HUDEP-2 (cell line): Measurements from ENCODE around the gene FRMD5.

Experiments used
- DNase-seq, 76 experiments: peaks; one replicate each; lab custom pipeline; 2025; ENCODE audit not compliant: unreplicated experiment in 76 of 76; lab: John Stamatoyannopoulos, UW

Gene FRMD5

DNA sequence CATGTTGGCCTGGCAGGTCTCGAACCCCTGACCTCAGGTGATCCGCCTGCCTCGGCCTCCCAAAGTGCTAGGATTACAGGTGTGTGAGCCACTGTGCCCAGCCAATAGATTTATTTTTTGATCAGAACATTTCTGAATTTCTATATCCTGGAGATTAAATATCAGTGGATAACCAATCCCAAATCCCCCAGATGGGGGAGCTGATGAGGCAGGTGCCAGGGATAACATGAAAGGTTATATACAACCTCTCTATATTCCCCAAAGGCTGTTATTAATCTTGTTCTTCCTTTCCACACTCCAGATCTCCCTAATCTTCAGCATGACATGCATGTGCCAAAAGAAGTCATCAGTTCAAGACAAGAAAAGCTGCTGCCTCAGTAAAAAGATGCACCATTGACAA is 256.0 kb downstream of the FRMD5 start:
- peak in 5 of 76 experiments; percentile 1 to 14 (median 4) for DNase-seq

DNA sequence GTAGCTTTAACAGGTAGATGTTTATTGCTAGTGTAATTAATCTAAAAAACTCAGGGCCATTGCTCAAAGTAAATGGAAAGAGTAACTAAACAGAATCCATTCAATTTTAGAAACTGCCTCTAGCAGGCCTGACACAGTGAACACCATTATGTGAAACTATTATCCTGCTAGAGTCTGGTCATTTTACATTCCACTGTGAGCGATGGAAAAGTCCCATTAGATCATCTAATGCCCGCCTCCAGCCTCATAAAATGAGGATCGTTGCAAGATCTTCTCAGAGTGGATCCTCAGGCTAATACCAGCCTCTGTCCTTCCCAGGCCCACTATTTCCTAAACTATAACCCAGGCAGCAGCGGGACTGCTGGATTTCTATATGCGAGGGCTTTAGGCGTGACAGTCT is 260.6 kb downstream of the FRMD5 start:
- DNase-seq = no peak

DNA sequence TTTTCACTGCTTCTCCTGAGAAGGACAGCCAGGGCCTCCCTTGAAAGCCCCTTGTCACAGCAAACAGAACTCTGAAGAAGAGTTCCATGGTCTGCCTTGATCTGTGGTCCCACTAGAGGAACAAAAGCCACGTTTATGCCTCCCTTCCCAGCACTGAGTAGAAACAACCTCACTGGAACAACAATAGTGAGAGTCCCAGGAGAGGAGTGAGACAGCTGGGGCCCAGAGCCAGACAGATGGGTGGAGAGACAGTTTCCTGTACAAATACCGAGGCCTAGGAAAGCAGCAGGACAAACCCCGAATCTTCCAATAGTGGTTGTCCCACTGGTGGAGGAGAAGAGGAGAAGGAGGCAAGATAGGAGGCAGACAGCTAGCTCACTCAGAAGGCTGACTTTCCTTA is 262.2 kb downstream of the FRMD5 start:
- no peak for DNase-seq

DNA sequence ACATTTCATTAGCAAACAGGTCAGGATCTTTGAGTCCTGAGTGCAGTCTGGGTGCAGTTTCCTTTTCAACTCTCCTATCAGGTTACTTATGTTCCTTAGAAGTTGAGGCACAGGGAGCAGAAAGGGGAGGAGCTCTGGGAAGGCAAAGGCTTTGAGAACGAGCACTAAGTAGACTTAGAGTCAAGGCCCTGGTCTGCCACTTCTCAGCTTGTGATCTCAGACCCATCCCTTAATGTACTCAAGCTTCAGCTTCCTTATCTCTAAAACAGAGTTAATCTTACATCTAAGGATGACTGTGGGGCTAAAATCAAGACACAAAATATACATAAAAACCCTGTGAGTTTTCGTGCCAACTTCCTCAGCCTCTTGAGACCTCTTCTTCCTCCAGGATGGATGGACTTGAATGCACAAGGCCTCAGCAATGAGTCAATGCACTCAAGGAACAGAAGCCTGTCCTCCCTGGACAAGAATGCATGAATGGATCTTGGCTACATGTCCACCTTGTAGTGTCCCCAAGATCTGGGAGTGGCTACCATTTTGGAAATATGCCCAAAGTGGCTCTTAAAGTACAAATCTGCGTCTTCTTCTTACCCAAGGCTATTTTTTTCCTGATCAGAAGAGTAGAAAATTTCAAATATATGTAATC is 263.2 kb downstream of the FRMD5 start:
- DNase-seq = no peak

DNA sequence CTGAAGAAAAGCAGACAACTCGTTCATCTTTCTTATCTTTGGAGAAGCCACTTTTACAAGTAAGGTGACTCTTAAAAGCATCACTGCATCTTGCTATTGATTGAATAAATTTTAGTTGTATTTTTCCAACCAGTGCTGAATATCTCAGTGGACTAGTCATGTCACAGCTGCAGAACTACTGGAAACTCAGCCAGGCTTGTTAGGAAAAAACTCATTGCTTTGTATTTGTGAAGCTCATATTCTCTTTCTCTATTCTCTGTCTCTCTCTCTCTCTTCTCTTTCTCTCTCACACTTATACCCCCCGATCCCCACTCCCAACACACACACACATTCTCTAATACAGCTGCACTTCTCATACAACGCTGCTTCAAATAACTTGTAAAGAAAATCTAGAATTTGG is 264.0 kb downstream of the FRMD5 start:
- DNase-seq = no peak

DNA sequence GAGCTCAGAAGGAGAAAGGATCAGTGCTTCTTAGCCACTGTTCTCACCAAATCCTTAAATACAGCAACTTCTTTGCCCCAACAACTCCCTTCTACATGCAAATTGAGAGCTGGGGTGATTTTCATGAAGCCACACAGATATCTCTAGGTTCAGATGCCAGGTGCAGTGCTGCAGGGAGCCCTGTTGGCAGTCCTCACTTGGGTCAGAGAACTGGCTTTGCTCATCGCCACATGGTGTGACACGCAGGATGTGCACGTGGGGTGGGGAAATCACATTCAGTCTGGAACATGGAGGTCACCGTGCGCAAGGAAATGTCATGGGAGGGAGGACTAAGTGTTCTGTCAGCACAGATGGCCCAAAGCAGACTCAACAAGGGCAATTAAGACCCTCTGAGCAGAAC is 264.5 kb downstream of the FRMD5 start:
- DNase-seq = no peak

DNA sequence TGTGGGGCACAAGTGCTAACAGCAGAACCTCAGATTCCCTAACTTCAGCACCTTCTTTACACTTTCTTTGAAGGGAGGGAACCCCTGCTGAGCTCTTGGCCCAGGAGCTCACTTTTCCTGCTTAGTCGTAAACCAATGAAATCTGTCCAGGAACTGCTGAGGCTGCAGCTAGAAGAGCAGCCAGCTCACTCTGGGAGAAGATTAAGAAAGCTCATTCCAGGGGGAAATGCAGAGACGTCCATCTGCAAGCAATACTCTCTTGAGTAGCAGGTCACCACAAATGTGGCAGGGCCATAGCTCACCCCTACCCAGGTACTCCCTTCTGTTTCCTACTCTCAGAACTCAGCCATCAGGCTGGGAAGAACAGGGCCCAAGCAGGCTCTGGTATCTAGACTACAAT is 265.0 kb downstream of the FRMD5 start:
- no peak for DNase-seq

DNA sequence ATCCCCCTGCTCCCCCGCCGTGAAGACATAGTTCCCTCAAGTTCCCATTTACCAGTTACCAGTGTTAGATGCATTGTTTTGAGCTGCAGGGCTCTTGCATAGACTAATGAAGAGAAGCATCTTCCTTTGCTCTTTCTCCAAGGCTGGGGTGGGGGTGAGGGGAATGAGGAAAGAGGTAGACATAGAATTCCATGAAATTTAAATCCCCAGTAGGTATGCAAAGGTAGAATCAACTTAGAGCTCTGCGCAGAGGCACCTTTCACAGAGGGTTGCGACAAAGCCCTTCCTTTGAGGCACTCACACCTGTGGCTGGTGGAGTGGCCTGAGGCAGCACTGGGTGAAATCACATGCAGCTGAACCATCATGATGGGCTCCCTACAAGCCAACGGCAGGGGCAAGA is 266.9 kb downstream of the FRMD5 start:
- DNase-seq = no peak

DNA sequence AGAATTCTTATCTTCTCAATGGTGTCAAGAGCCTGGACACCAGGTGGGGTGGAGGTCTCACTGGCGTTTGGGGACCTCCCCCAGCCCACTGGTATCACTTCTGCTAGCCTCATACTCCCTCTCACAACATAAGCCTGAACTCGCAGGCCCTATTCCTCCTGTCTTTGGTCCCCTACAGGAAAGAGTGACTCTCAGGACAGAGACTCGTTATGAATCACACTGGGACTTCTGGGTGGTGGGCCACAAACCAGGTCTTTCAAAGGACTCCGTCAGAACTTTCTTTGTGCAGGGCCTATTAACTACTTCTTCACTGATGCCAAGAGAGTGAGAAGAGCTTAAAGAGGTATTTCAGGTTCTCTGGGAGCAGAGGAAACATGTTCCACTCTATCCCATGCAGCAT is 267.9 kb downstream of the FRMD5 start:
- DNase-seq = no peak

DNA sequence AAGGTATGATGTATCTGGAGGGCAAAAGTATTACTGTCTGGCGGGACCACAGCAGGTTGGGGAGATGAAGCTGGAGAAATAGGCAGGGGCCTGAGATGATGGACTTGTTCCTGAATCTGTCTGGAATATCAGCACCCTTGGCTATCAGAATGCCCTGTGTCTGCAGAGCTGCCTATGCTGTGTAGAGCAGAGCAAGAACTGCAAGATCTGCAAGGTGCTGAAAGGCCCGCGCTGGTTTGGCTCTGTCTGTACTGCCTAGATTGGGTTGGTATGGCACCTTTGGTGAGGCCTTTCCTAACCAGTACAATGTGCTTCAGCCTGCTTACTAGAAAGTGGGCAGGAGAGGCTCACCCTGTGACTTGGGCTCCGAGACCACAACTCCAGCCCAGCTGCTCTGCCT is 271.5 kb downstream of the FRMD5 start:
- DNase-seq = no peak

DNA sequence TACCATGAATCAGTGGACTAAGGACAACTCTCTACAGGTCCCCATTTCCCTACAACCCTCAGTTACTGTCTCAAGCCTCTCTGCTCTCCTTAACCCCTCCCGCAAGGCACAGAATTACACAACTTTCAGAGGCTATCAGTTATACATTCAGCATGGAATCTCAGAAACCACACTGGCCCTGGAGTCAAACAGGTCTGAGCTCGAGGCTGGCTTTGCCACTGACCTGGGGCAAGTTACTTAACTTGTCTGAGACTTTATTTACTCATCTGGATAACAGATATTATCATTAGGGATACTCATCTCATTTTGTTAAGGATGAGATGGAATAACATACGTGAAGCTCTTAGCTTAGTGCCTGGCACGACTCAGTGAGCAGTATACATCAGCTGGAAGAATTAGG is 273.1 kb downstream of the FRMD5 start:
- no peak for DNase-seq

DNA sequence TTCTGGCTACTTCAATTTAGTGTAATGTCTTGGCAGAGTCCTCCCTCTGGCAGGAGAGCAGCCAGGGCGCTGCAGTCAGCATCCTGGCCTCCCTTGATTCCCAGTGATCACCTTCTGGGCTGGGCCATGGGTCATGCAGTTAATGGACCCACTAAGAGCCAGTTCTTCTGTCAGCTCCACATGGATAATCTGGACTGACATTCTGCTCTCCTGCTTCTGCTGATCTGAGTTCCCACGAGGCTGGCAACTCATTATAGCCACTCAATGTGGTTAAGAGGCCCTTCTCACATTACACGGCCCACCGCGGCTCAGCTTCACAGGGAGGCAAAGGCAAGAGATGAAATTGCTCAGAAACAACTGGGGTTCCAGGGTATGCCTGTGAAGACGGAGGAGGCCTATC is 274.3 kb downstream of the FRMD5 start:
- no peak for DNase-seq

DNA sequence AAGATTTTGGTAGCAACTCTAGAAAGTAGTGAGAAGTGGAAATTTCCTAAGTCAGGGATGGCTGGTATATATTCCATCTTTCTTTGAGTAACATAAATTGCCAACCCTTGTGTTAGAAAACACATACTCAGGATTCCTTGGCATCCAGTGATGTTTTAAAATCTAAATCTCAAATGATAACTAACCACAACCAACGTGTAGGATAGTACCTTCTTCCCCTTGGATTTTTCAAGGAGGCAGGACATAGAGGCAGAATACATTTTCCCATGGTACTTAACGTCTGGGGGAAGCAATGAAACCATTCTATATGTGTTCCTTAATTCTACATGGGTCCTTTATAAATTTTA is 274.8 kb downstream of the FRMD5 start:
- DNase-seq = no peak

DNA sequence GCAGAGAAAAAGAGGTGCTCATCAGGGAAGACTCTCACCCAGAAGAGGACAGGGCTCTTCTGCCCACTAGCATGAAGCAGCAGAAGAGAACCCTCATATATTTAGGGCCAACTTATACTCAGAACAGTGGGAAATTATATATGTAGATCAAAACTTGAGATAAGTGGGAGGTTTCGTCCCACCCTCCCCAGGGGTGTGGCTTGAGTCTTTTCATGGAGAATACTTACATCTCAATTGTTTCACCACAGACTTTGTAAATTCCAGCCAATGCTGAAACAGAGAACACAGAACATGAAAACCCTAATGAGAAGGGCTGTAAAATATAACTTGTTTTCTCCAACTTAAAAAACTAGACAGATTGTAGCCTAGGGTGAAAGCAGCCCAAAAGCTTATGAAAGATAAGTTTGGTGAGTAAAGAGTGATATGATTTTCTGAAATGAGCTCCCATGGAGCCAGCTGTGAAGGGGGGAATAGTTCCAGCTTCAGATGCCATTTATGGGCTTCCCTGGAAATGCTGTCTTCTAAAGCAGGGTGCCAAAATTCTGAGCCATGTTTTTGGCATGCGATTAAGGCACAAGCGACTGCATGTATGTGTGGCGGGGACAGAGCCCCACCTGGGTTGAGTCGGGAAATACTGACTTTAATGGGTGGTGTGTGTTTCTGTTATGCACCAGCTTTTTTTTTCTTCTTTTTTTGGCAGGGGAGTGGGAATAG is 275.4 kb downstream of the FRMD5 start:
- DNase-seq = no peak

DNA sequence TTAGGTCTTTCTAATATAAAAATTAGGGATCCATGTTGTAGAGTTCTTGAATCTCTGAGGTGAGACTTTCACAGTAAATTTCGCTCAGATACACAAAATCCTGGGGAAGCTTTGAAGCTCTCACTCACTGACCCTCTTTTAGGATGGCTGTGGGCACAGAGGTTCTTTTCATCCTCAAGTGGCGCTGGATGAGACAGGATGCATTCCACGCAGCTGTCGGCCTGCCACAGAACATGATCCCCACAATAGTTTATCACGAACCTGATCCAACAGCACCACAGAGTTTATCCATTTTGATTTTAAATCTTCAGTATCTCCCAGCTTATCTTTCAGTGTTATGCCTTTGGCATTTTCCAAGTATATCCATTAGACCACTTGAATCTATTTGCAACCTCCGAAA is 276.4 kb downstream of the FRMD5 start:
- no peak for DNase-seq

DNA sequence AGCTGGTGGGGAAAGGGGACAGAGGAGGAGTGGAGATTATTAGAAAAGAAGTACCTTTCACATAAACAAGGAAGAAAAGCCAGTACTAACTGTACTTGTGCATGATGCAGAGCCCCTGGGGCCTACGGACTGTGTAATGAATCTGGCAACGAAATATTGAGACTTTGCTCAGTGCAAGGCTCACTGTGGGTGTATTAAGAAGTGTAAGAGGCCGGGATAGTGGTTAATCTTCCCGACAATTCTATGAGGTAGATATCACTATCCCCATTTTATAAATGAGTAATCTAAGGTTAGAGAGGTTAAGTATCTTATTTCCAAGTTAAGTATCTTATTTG is 278.8 kb downstream of the FRMD5 start:
- DNase-seq = no peak

DNA sequence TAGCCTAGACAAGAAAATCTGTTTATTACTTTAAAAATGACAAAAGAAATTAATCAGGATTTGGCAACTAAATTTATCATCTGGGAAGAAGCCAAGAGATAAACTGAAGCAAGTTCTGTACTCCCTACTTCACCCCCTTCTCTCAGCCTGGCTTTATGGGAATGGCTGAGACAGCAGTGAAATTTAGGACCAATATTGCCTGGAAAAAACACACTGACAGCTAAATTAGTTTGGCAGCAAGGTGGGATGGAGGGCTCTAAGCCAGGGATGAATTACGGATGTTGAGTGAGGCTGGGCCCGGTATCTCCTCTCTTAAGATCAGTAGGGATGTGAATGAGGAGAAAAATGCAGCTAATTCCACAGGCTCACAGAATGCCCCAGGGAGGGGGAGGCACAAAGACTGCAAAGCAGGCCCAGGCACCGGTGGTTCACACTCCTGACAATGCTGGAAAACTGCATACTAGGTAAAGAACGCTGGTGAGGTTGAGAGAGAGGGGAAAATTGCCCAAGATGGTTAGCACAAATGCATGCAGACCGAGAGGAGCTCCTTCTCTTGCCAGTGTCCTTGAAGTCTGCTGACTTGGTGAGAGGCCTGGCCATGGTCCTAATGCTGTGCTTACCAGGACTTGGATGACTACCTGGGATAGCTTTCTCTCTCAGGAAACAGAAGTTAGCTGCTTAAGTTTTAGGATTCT is 279.3 kb downstream of the FRMD5 start:
- DNase-seq = no peak

DNA sequence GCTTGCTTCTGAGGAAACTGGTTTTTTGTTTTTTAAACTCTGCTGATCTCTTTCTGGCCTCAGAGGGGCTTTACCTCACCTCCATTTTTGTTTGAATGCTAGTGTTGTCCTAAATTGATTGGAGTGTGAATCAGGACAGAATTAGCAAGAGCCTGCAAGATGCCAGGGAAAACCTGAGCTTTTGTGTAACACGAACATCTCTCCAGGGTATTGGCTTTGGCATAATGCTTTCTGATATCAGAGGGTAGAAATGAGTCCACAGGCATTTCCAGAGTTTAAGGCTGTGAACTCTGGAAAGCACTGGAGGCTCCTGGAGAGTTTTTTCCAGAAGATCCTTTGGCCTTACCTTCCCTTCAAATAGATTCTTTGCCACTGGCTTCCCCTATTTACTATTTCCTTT is 281.1 kb downstream of the FRMD5 start:
- DNase-seq = no peak

DNA sequence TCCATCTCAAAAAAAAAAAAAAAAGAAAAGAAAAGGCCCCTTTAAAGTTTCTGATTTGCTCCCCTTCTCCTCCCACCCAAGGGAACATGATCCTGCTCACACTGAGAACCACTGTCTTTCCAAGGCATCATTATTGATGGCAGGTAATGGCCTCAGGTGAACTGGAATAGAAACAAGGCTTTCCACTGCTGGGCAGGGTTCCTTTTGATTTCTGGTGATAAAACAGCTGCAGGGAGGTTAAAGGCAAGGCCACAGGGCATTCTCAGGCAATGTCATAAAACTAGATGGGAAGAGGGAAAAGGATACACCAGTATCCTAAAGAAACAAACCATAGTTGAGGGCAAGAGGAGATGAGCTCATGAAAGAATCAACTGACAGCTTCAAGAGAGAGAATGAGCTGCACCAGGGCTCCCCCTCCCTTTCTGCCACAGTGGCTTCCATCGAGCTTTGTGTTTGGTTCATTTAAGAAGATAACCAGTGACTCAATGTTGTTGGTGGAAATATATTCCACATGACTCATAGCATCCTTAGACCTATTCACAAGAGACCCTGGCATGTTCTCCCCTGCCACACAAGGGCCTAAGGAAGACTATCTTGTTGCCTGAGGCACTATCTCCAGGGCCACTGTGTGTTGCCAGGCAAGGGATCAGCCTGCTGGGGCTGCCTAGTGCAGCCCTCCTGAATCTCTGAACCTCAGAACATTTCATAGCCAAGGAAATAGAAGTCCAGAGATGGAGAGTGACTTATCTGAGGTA is 281.9 kb downstream of the FRMD5 start:
- DNase-seq = peak in 5 of 76 experiments; percentile 11 to 42 (median 25)

DNA sequence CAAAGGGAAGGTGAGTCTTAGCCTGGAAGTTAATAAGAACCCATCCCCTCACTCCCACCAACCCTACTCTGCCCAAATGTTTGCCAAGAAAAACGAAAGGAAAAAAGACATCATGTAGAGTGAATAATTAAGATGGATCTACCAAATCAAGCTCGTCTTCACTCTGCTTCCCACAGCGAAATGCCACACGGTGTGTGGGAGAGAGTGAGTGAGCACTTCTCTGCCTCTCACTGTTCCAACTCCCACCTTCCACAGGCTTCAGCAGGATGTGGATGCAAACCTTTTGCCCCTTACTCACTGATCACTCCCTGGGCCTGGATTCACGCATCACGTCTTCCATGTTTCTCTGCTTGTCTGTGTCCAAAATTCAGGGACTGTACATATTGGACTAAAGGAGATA is 282.9 kb downstream of the FRMD5 start:
- DNase-seq = no peak

DNA sequence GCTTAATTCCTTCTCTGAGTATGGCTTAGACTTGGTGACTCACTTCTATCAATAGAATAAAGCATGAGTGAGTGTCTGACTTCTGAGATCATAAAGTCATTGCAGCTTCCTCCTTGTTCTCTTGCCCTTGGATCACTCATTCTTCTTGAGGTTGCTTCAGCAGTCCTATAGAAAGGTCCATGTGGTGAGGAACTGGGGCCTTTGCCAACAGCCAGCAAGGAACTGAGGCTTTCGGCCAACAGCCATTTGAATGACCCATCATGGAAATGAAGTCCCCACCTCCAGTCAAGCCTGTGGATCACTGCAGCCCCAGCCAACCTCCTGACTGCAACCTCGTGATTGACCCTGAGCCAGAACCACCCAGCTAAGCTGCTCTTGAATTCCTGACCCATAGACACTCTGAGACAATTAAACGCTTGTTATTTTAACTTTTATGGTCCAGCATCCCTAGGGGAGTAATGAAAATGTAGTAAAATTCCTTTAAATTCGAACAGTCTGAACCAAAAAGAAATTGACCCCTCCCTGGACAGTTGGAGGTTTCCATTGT is 283.8 kb downstream of the FRMD5 start:
- DNase-seq = no peak
